Nephron (organoid): ENCODE measurements around the gene TMEM184B.

Source experiments
- H3K27ac Mint-ChIP-seq, 3 experiments: 2 replicates each; pipeline ENCODE4 v1.8.0; 2020; ENCODE audit warnings: mixed read lengths in 3 of 3, mild to moderate bottlenecking in 2 of 3, moderate library complexity in 1 of 3
- H3K27me3 Mint-ChIP-seq: 2 replicates; pipeline ENCODE4 v1.8.0; 2021; ENCODE audit warnings: low read depth, mild to moderate bottlenecking, moderate library complexity, mixed read lengths
- H3K36me3 Mint-ChIP-seq: 2 replicates; pipeline ENCODE4 v1.8.0; 2020; ENCODE audit warnings: low read depth, mixed read lengths
- H3K4me1 Mint-ChIP-seq: 2 replicates; pipeline ENCODE4 v1.8.0; 2020; ENCODE audit warnings: mixed read lengths
- H3K4me3 Mint-ChIP-seq, 3 experiments: 2 replicates each; pipeline ENCODE4 v1.8.0; 2020; ENCODE audit warnings: mild to moderate bottlenecking in 3 of 3, mixed read lengths in 3 of 3, moderate library complexity in 2 of 3
- H3K9me3 Mint-ChIP-seq: 2 replicates; pipeline ENCODE4 v1.8.0; 2020; ENCODE audit warnings: mixed read lengths
- TF ChIP-seq, protein P1 (sequence below), 3 experiments: fragments of 200-600 bp; sonication (generic); IDR thresholded peaks; one replicate each; pipeline ENCODE4 v1.5.0; 2021; ENCODE audit warnings: antibody characterized with exemption in 3 of 3; ENCODE audit not compliant: unreplicated experiment in 3 of 3

The TMEM184B gene

DNA sequence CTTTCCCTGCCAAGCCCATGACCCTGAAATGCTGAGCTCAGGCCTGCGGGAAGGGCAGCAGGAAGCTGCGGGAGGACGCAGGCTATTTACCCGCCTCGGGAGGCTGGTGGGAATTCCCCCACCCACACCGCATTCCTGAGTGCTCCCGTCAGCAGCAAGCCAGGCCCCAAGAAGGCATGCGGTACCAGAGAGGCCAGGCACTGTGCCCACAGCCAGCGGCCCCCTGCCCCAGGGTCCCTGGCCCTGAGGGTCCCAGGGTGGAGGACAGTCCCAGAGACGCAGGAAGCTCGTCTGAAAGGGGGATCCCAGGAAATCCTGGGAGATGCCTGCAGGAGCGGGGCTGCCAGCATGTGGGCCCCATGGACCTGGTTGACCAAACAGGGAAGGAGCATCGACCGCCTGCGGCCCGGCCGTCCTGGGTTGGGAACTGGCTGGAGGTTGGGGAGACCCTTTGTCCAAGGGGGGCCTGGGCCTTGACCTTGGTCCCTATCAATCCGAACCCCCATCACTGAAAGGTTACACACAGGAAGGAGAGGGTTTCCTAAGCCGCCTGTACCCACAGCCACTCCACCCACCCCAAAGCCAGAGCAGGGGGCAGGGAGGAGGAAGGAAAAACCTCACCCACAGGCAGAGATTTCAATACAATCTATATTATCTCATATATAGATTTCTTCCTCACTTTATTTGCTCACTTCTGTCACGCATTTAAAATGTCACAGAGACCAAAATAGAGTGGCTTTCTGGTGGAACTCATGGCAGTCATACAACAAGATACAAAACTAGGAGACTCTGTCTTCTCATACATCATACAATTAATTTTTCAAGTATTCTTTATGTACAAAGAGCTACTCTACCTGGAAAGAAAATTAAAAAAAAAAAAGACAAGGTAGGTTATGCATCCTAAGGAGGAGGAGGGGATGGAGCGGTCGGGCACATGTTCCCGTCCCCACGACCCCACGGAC is 53.9 kb downstream of the TMEM184B start:
- TF ChIP-seq, protein P1, sequence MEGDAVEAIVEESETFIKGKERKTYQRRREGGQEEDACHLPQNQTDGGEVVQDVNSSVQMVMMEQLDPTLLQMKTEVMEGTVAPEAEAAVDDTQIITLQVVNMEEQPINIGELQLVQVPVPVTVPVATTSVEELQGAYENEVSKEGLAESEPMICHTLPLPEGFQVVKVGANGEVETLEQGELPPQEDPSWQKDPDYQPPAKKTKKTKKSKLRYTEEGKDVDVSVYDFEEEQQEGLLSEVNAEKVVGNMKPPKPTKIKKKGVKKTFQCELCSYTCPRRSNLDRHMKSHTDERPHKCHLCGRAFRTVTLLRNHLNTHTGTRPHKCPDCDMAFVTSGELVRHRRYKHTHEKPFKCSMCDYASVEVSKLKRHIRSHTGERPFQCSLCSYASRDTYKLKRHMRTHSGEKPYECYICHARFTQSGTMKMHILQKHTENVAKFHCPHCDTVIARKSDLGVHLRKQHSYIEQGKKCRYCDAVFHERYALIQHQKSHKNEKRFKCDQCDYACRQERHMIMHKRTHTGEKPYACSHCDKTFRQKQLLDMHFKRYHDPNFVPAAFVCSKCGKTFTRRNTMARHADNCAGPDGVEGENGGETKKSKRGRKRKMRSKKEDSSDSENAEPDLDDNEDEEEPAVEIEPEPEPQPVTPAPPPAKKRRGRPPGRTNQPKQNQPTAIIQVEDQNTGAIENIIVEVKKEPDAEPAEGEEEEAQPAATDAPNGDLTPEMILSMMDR (IDR thresholded peaks at IDR 0.05; ENCODE audit: unreplicated experiment in 3 of 3): no peak
- peaks cover 11% of the 10 kb centered on the region for H3K36me3 Mint-ChIP-seq
- H3K4me3 Mint-ChIP-seq: no peak overlapping the region
- H3K27me3 Mint-ChIP-seq: peaks cover 13% of the 10 kb centered on the region
- no peaks in the 10 kb centered on the region for H3K9me3 Mint-ChIP-seq
- peaks cover 29% of the 10 kb centered on the region for H3K4me1 Mint-ChIP-seq
- peak overlapping the region; percentile 34 to 74 (median 66) for H3K27ac Mint-ChIP-seq

DNA sequence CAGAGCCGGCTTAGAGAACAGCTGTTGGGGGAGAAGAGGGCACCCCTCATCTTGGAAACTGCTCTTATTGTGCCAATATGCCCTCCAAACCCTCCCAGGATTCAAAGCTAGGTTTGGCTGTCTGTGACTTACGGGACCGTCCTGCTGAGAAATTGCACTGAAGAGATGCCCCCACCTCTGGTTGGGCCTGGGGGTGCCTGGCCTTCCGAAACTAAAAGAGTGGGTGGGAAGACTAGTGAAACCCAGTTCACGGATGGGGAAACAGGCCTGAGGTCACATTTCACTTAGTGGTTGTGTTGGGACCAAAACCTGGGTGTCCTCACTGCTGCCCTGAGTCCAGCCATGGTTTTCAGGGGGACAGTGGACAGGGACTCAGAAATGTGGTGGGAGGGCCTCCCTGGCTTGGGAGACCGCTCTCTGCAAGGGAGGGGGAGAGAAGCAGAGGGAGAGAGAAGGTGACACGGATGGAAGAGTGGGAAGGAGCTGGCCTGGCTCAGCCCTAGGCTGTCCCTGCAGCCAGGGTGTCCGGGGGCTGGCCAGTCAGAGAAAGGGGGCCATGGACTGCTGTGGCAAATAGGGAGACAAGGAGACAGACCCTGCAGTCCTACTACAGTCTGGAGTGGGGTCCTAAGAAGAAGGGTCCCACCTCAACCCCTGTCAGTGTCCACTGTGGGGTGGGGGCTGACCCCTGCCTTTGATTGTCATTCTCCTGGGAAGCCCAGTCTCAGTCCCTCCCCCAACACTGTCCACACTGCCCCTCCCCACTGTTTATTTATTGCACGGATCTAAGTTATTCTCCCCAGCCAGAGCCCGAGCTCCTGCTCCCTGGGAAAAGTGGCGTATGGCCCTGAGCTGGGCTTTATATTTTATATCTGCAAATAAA is 57.4 kb downstream of the TMEM184B start:
- peak overlapping the region in 1 of 3 experiments; percentile 9 for H3K27ac Mint-ChIP-seq
- TF ChIP-seq, protein P1 (IDR thresholded peaks at IDR 0.05; ENCODE audit: unreplicated experiment in 3 of 3): no peak
- H3K36me3 Mint-ChIP-seq: peaks cover 4% of the 10 kb centered on the region
- peaks cover 24% of the 10 kb centered on the region for H3K27me3 Mint-ChIP-seq
- peak overlapping the region in 2 of 3 experiments; percentile 25 to 71 for H3K4me3 Mint-ChIP-seq
- peaks cover 35% of the 10 kb centered on the region for H3K4me1 Mint-ChIP-seq
- no peaks in the 10 kb centered on the region for H3K9me3 Mint-ChIP-seq

DNA sequence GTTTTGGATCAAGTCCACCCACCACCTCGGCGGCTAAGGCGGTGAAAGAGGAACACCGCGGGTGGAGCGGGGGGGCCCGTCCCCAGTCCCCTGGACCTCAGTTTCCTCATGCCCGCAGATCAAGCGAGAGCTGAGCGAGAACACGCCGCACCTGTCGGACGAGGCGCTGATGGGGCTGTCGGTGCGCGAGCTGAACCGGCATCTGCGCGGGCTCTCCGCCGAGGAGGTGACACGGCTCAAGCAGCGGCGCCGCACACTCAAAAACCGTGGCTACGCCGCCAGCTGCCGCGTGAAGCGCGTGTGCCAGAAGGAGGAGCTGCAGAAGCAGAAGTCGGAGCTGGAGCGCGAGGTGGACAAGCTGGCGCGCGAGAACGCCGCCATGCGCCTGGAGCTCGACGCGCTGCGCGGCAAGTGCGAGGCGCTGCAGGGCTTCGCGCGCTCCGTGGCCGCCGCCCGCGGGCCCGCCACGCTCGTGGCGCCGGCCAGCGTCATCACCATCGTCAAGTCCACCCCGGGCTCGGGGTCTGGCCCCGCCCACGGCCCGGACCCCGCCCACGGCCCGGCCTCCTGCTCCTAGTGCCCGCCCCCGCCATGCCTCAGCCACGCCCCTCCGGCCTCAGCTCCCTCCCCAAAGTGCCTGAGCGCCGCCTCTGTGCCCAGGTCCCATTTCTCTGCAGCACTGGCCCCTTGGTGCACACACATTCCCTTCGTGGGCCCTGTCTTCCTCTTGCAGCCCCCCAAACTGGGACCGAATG is 58.3 kb downstream of the TMEM184B start:
- peaks cover 4% of the 10 kb centered on the region for H3K36me3 Mint-ChIP-seq
- peak overlapping the region in 1 of 3 experiments; percentile 9 for H3K27ac Mint-ChIP-seq

DNA sequence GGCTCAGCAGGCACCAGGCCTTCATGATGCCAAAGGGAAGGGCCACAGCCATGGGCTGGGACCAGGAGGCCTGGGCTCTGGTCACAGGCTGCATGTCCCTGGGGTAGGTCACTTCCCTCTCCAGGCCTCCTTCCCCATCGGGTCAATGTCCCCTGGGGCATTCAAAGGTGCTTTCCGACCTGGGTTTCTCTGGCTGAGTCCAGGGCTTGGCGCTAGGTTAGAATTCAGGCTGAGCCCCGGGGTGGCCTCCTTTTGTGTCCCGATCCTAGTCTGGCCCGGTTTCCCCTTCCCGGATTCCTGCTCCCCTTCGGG is 58.9 kb downstream of the TMEM184B start:
- H3K4me3 Mint-ChIP-seq: peak overlapping the region in 2 of 3 experiments; percentile 41 to 61
- H3K4me1 Mint-ChIP-seq: peaks cover 28% of the 10 kb centered on the region
- H3K27me3 Mint-ChIP-seq: peaks cover 24% of the 10 kb centered on the region
- H3K36me3 Mint-ChIP-seq: peaks cover 4% of the 10 kb centered on the region
- TF ChIP-seq, protein P1 (IDR thresholded peaks at IDR 0.05; ENCODE audit: unreplicated experiment in 3 of 3): no peak
- no peaks in the 10 kb centered on the region for H3K9me3 Mint-ChIP-seq
- H3K27ac Mint-ChIP-seq: no peak overlapping the region

More for the DNA sequence above, 58.3 kb downstream of the TMEM184B start:
- Mint-ChIP-seq H3K4me3 (peak overlapping the region; percentile 41 to 71 (median 43)), H3K27me3 (peaks cover 24% of the 10 kb centered on the region), H3K9me3 (no peaks in the 10 kb centered on the region), H3K4me1 (peaks cover 34% of the 10 kb centered on the region)
- TF ChIP-seq, protein P1 (IDR thresholded peaks at IDR 0.05; ENCODE audit: unreplicated experiment in 3 of 3): peak in 2 of 3 experiments; percentile 17 to 25

DNA sequence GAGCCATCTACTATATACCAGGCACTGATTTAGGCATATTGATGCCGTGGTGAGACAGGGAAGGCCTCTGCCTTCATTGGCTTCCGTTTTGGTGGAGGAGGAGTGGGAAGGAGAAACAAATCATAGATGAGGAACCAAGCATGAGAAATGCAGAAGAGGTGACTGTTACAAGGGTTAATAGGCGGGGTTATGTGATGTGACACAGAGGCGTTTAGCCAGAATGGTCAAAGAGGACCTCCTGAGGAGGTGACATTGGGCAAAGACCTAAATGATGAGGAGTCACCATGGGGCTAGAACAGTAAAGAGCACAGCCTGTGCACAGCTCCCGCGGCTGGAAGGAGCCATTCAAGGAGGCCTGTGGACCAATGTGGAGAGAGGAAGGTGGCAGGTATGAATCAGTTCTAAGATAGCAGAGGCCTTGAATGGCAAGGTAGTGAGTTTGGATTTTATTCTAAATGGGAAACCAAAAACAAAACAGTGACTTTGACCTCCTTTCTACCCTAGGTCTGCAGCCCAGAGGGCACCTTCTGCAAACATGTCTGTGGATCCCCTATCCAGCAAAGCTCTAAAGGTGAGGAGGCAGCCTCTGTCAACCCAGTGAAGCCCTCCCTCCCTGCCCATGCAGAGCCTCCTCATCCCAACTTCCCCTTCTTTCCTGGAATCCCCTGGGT is 59.4 kb downstream of the TMEM184B start:
- Mint-ChIP-seq H3K27me3 (peaks cover 24% of the 10 kb centered on the region), H3K27ac (peak overlapping the region in 1 of 3 experiments; percentile 14), H3K4me1 (peaks cover 23% of the 10 kb centered on the region), H3K9me3 (no peaks in the 10 kb centered on the region), H3K4me3 (peak overlapping the region; percentile 2 to 38 (median 2)), H3K36me3 (peaks cover 4% of the 10 kb centered on the region)
- TF ChIP-seq, protein P1 (IDR thresholded peaks at IDR 0.05; ENCODE audit: unreplicated experiment in 3 of 3): no peak
